ES-I3 (cell line): Measurements from ENCODE around the gene NT5DC4.

Source experiments
- H3K36me3 ChIP-seq: 2 replicates; pipeline ENCODE4 v1.6.1; 2013; ENCODE audit warnings: mild to moderate bottlenecking, low read length, control low read depth, moderate library complexity; ENCODE audit not compliant: insufficient read depth
- H3K4me1 ChIP-seq: 2 replicates; pipeline ENCODE4 v1.6.1; 2013; ENCODE audit warnings: mild to moderate bottlenecking, control low read depth, low read length; ENCODE audit not compliant: insufficient read depth
- H3K9ac ChIP-seq: 2 replicates; pipeline ENCODE4 v1.6.1; 2013; ENCODE audit warnings: low read depth, mild to moderate bottlenecking, low read length, moderate library complexity
- H3K9me3 ChIP-seq: 2 replicates; pipeline ENCODE4 v1.6.1; 2013; ENCODE audit warnings: mild to moderate bottlenecking, low read length, moderate library complexity; ENCODE audit not compliant: control insufficient read depth, insufficient read depth

The NT5DC4 gene

DNA sequence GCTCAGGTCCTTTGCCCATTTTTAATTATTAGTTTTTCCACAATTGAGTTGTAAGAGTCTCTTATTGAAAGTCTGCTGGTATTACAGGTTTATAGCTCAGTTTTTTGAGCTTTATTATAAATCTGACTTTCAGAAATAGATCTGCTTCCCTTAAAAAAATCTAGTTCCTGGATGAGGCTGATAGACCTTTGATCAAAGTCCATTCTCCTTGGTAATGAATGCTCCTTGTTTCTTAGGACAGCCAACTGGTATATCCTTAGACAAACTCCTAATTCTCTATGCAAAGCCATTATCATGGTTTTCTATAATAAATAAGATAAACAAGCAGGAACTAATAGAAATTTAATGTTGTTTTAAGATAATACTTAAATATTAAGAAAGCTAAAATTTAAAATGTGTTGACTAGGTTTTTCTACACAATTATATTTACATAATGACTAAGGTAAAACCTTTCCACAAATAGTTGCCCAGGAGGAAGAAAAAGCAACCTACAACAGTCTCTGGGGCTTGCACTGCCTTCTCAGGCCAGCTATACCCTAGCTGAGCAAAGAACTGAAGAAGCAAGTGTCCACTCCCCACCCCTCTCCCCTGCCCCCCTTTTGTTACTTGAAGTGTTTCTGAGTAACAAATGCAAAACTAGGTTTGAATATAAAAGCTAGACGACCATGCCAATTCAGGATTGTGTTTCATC is 16.9 kb downstream of the NT5DC4 start:
- Histone ChIP-seq H3K36me3 (peaks cover 18% of the 10 kb centered on the region), H3K9me3 (no peaks in the 10 kb centered on the region), H3K9ac (no peak overlapping the region), H3K4me1 (no peaks in the 10 kb centered on the region)

DNA sequence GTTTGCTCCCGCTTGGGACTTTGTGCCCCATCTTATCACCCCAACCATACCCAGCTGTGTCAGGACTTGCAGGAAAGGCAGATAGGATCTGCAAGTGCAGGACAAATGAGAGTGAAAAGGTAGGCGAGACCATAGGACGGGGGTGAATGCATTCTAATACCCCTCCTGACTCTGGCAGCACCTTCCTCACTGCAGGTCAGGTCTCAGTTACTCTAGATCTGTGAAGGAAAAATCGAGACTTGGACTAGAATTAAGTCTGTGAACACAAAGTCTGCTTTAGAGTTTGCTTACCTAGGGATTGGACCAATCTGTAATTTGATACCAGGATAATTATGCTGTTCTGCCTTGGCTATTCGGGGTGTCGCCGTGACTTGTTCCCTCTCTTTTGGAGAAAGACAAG is 19.7 kb downstream of the NT5DC4 start:
- Histone ChIP-seq H3K9me3 (no peaks in the 10 kb centered on the region), H3K9ac (no peak overlapping the region), H3K36me3 (peaks cover 18% of the 10 kb centered on the region), H3K4me1 (no peaks in the 10 kb centered on the region)

- Histone ChIP-seq H3K4me1 (no peaks in the 10 kb centered on the region), H3K9ac (no peak overlapping the region), H3K36me3 (peaks cover 9% of the 10 kb centered on the region), H3K9me3 (no peaks in the 10 kb centered on the region)
Observed at GRCh38 chr2:112749755-112750559, 29.1 kb downstream of the NT5DC4 start.

- Histone ChIP-seq H3K36me3 (peaks cover 9% of the 10 kb centered on the region), H3K4me1 (no peaks in the 10 kb centered on the region), H3K9ac (no peak overlapping the region), H3K9me3 (no peaks in the 10 kb centered on the region)
Observed at GRCh38 chr2:112750560-112750843, 29.7 kb downstream of the NT5DC4 start.

DNA sequence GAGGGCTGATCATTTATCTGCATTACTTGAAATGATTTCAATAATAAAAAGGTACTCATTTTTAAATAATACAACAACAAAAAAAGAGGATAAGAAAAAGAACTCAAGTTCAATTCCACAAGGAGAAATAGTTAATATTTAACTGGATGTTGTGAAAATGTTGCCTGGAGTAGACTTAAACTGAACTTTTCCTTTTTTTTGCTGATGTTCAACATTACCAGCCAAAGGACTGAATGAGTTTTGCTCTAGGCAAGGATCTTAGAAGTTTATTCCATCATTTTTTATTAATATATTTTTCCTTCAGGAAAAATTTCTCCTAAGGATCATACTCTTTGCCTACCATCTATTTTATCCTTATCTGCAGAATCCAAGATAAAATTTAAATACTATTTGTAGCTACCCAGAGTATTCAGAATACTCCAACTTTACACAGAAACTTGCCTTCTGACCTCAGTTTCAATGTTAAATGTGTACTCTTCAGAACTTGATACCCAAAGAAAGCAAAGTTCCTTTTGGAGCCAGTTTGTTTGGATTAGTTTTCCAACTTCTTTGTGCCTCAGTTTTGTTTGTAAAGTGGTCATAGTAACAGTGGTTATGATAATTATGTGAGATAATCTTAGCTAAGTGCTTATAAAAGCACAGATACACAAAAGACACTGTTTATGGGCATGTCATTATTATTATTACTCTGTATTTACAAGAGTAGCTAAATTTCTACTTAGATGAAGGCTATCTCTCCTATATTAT is 30.8 kb downstream of the NT5DC4 start:
- Histone ChIP-seq H3K36me3 (peaks cover 9% of the 10 kb centered on the region), H3K9me3 (no peaks in the 10 kb centered on the region), H3K4me1 (no peaks in the 10 kb centered on the region), H3K9ac (no peak overlapping the region)

- no peaks in the 10 kb centered on the region for H3K9me3 ChIP-seq
- H3K4me1 ChIP-seq, result no peaks in the 10 kb centered on the region
- peaks cover 9% of the 10 kb centered on the region for H3K36me3 ChIP-seq
- no peak overlapping the region for H3K9ac ChIP-seq
Observed at GRCh38 chr2:112752667-112753066, 31.8 kb downstream of the NT5DC4 start.

DNA sequence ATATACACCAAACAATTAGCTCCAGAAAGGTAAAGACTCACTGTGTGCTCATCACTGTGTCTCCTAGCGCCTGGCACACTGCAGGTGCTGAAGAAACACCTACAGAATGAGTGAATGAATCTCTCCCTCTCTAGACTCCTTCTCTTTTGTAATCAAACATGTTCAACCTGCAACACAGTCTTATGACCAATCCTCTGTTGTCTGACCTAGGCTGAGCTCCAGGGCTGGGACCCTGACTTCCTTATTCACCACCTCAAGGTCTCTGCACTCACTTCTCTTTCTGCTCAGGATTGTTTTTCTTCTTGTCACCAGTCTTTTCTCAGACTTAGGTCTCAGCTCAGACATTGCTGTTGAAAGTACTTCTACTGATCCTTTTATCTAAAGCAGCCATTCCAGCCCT is 33.7 kb downstream of the NT5DC4 start:
- H3K36me3 ChIP-seq, result peaks cover 9% of the 10 kb centered on the region

GRCh38 chr2:112755444-112755843 is 34.6 kb downstream of the NT5DC4 start:
- no peak overlapping the region for H3K9ac ChIP-seq
- H3K36me3 ChIP-seq, result peaks cover 9% of the 10 kb centered on the region
- no peaks in the 10 kb centered on the region for H3K4me1 ChIP-seq
- H3K9me3 ChIP-seq, result no peaks in the 10 kb centered on the region

More for the DNA sequence above, 33.7 kb downstream of the NT5DC4 start:
- Histone ChIP-seq H3K9me3 (no peaks in the 10 kb centered on the region), H3K4me1 (no peaks in the 10 kb centered on the region), H3K9ac (no peak overlapping the region)

DNA sequence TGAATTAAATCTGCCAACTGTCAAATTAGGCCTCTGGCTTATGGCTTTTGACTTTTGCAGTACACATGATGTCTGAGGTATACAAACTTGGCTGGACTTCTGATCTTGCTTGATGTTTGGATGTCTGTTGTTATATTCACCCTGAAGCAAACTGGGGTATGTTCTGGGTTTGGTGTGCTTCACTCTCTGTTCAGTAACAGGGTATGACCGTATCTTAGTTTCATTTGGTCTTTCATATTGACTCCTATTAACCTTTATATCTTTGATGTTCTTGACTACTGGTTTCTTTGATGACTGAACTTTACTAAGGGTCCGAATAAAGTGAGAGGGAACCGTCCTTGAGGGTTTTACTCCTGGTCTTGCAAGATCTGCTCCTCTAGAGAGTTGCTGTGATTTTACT is 35.4 kb downstream of the NT5DC4 start:
- Histone ChIP-seq H3K36me3 (peaks cover 9% of the 10 kb centered on the region), H3K9me3 (no peaks in the 10 kb centered on the region), H3K9ac (no peak overlapping the region), H3K4me1 (no peaks in the 10 kb centered on the region)

DNA sequence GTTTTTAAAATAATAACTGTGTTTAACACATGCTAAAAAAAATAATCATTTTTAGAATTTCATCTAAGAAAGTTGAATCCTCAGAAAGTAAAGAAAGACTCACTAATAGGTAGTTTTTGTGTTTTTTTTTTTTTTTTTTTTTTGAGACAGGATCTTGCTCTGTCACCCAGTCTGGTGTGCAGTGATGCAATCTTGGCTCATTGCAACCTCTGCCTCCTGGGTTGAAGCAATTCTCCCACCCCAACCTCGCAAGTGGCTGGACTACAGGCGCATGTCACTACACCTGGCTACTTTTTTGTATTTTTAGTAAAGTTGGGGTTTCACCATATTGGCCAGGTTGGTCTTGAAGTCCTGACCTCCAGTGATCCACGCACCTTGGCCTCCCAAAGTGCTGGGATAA is 36.4 kb downstream of the NT5DC4 start:
- Histone ChIP-seq H3K9me3 (no peaks in the 10 kb centered on the region), H3K36me3 (peaks cover 9% of the 10 kb centered on the region), H3K9ac (no peak overlapping the region), H3K4me1 (no peaks in the 10 kb centered on the region)

DNA sequence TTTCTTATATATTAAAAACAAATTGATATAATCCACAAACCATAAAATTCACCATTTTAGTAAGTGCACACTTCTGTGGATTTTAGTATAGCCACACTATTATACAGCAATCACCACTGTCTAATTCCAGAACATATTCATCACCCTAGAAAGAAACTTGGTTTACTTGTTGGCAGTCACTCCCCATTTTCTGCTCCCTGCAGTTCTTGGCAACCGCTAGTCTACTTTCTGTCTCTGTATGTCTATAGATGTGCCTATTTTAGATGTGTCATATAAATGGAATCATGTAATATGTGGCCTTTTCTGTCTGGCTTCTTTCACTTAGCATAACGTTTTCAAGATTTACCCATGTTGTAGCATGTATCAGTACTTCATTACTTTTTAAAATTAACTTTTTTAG is 37.9 kb downstream of the NT5DC4 start:
- Histone ChIP-seq H3K36me3 (peaks cover 4% of the 10 kb centered on the region), H3K9ac (no peak overlapping the region), H3K9me3 (no peaks in the 10 kb centered on the region), H3K4me1 (no peaks in the 10 kb centered on the region)

DNA sequence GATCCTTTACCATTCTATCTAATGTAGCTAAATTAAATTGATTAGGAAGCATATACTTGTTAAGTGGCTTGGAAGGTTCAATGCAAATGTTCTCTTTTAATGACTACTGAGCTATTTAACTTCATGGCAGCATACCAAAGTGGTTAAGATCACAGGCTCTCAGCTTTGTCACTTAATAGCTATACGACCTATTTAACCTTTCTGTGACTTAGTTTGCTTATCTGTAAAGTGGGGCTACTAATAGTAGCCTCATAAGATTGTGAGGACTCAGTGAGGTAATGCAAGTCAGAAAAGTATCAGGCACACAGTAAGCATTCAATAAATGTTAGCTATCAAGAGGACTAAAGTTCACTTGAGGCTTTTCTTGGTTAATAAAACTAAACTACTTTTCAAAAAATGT is 39.3 kb downstream of the NT5DC4 start:
- no peaks in the 10 kb centered on the region for H3K4me1 ChIP-seq
- H3K9ac ChIP-seq, result no peak overlapping the region
- H3K9me3 ChIP-seq, result no peaks in the 10 kb centered on the region
- H3K36me3 ChIP-seq, result no peaks in the 10 kb centered on the region; the same call in 1 of the 2 replicates

DNA sequence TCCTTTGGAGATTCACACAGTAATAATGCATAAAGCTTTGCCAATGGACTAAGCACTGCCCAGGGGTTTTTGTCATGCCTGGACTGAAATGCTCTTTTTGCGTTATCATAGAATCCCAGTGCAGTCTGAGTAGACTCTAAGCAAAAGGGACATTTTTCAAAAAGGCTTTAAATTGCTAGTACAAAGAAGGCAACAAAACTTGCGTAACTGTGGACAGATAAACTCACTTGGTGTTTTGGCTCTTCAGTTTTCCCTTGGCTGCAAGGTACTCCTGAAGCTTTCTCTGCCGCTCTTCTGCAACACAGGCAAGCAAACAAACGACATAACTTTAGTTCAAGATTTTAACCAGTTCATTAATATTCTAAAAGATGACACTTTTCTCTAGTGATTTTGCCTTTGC is 41.5 kb downstream of the NT5DC4 start:
- Histone ChIP-seq H3K9ac (no peak overlapping the region), H3K4me1 (no peaks in the 10 kb centered on the region), H3K9me3 (no peaks in the 10 kb centered on the region), H3K36me3 (no peaks in the 10 kb centered on the region)

- Histone ChIP-seq H3K4me1 (no peaks in the 10 kb centered on the region), H3K9me3 (no peaks in the 10 kb centered on the region), H3K36me3 (no peaks in the 10 kb centered on the region), H3K9ac (peak within 1 kb of the TSS; percentile 73)
Observed at GRCh38 chr2:112764071-112765044, 43.5 kb downstream of the NT5DC4 start, which contains the start of gene CKAP2L. CKAP2L (minus strand) TSS chr2:112764609; CDS start chr2:112764598, 11 bp downstream.
